ENCODE data around the gene CNEP1R1.
A peak's percentile ranks its signal among the peaks of the same experiment; 100 is the strongest.

The CNEP1R1 gene

DNA sequence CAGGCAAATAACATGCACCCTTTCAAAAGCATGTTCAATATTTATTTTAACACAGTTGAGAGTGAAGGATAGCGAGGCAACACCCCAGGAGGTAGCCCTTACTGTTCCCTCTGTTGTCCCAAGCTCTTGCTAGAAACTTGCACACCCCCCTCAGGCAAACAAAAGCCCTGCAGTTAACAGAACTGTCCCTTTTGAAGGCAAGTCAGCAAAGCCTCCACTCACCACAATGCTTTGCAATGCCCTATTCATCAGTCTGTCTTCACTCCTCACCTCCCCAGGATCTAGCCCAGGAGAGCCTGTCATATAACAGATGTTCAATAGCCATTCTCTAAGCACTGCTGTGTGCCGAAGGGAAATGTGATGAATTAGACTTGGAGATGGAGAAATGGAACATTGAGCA lies 3.5 kb upstream of the CNEP1R1 start:
- no peak for DNase-seq

DNA sequence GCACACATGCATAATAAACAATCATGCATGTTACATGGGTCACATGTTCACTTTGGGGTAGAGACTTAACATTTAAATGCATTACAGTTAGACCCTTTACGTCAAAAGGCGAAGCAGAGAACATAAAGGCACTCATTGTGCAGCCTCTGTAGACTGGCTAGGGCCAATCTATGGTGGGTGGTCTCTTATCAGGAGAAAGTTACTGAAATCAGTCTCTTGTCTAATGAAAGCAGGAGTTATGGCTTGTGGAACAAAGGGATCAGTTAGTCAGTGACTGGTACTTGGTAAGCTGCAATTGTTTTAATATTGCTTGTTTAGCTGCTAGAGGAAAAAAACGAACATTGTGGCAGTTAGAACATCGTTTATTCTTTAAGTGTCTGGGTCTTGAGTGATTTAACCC lies 1.4 kb upstream of the CNEP1R1 start:
- DNase-seq, result no peak

DNA sequence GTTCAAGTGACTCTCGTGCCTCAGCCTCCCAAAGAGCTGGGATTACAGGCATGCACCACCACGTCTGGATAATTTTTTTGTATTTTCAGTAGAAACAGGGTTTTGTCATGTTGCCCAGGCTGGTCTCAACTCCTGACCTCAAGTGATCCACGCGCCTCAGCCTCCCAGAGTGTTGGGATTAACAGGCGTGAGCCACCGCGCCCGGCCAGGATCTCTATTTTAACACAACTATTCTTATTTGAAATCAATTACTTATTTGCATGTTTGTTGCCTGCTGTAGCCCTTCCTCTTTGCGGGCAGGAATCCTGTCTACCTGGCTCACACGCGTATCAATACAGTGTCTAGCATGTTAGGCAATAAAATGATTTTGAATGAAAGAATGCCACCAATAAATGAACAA lies 818 bp upstream of the CNEP1R1 start:
- no peak for DNase-seq

DNA sequence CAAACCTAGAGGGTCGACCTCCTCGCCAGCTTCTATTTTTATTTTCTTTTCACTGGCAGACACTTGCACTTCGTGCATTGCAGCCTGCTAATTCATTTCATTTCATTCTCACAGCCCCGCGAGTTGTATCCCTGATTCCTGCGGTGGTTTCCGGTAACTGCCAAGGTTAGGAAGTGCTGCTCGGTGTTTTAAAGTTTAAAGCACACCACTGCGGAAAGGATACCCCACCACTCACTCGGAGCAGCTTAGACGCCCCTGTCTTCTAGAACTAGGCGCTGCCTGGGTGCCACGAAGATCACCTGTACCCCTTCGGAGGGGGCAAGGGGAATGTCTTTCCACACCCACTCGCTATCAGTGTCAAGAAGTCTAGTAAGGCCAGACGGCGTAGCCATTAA lies 509 bp downstream of the CNEP1R1 start:
- DNase-seq, result peak in 4 of 5 experiments; percentile 2 to 35 (median 14)

DNA sequence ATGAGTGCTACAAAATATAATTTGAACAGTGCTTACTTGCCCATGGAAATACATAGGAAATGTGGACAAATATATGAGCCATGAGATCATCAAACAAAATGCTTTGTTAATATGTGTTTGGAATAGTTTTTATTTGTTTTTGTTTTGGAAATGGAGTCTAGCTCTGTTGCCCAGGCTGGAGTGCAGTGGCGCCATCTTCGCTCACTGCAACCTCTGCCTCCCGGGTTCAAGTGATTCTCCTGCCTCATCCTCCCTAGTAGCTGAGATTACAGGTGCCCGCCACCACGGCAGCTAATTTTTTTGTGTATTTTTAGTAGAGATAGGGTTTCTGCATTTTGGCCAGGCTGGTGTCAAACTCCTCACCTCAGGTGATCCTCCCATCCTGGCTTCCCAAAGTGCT lies 2.8 kb downstream of the CNEP1R1 start:
- DNase-seq, result no peak

DNA sequence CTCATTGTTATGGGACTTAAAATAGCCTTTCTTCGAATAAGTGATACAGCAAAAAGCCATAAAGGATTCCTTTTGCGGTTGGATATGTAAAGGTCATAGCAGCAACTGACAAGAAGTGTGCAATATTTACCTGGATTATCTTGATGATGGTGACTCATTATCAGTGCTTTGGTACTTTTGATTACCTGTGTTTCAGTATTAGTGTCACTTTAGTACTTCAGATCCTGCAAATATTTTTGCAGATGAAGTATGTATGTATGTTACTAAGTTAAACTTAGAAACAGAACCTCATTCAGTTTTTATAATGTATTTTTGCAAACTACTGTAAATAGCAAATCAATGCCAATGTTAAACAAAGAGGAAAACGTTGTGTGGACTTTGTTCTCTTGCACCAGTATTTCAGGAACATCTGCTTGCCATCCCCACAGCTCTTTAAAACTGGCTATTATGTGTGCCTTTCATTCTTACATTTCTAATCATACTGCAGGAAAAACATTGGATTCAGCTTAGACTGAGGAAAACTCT lies 10.5 kb downstream of the CNEP1R1 start:
- no peak for DNase-seq

DNA sequence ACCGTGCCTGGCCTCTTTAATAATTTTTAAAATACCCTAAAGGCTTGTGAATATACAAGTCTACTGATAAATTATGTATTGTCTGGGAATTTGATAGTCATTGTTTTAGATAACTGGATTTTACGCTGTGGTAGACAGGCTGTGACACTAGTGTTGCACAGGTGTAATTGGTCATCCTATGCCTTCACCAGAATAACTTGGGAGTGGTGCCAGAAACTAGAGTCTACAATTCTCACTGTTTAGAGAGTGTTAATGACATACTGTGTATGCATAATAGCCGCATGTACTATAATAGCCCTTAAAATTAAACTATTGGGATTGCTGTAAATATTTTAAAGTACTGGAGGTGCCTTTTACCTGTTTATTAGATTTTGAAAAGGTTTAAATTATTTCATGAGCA lies 11.4 kb downstream of the CNEP1R1 start:
- DNase-seq, result no peak

DNA sequence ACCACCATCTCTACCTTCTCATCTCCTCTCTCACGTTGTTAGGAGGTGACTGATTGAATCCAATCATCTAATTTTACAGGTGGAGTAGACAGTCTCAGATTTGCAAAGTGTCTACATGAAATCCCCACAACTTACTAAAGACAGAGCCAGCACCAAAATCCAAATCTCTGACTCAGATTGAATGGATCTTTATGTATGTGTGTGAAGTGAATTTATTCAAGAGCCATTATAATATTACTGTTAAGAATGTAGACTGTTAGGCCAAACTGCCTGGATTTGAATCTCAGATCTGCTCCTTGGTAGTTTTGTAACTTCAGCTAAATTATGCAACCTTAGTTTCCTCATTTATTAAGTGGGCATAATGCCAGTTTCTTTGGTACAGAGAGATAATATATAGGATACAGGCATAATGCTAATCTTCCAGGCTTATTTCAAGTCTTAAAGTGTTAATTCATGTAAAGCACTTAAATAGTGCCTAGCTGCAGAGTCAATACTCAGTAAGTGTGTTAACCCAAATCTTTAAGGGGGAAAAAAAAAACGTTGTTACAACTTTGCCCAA lies 12.7 kb downstream of the CNEP1R1 start:
- no peak for DNase-seq

DNA sequence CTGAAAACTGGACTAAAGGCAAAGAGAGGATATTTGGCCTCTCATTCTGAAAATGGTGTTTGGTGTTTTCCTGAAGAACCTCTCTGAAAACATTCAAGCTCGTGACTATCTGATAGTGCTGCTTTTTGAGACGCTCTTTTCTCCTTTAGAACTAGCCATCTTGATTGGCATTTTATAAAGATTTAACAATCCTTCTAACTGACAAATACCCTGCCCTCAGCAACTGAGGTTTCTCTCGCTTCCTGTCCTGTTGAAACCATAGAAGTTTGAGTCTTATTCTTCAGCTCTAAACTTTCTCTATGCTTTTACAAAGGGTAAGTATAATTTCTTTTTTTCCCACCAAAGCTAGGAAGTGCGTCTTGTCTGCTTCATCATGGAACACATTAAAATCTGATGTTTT lies 13.3 kb downstream of the CNEP1R1 start:
- DNase-seq, result no peak

DNA sequence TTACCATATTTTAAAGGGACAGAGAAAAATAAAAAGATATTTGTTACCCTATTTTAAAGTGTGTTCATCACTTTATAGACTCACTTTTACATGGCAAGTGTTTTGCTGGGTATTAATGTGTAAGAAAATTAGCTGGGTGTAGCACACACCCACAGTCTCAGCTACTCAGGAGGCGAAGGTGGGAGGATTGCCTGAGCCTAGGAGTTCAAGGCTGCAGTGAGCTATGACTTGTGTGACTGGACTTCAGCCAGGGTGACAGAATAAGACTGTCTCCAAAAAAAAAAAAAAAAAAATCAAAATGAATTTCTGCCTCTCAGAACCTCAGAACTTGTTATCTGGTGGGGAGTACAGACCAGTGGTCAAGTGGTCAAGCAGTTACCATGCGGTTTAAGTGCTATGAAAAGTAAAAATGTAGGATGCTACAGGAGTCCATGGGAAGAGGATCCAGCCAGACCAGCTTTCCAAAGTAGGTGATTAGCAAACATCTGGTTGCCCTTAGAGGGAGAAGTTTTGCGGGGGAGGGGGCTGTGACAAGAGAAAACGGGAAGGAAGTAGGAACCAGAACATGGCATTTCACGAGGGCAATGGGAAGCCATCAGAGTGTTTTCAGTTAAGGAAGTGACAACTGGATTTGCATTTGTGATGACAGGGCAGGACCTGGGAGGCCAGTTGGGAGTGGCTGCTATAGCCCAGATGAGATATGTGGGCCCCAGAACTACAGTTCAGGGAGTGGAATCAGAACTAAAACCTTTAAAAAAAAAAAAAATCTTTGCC lies 13.9 kb downstream of the CNEP1R1 start:
- DNase-seq, result no peak

DNA sequence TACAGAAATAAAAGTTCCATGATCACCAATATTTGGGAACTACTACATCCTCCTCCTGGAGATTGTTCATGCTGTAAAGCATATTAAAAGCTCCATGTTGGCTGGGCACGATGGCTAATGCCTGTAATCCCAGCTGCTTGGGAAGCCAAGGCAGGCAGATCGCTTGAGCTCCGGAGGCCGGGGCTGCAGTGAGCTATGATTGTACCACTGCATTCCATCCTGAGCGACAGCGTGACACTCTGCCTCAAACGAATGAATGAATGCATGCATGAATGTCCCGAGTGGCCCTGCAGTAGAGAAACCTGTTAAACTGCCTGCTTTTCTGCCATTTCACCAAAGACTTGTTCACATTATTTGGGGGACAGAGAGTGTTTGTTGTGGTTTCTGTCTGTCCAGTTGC lies 15.0 kb downstream of the CNEP1R1 start:
- DNase-seq, result no peak

DNA sequence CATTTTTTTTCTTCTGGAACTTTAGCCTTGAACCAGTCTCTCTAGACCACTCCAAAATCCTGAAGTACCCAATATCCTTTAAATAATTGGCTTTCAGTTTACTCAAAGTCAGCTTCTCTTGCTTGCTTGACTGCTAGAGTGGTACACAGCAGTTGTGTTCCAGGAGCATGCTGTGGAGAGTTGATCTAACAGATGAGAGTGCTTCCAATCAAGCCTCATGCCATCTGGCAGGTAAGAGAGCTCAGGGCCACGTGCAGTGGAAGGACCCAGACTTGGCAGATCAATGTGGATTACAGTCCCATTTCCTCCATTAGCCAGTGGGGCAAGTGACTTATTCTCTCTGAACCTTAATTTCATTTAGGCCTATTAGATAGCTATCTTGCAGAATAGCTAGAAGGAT lies 15.7 kb downstream of the CNEP1R1 start:
- DNase-seq, result no peak

DNA sequence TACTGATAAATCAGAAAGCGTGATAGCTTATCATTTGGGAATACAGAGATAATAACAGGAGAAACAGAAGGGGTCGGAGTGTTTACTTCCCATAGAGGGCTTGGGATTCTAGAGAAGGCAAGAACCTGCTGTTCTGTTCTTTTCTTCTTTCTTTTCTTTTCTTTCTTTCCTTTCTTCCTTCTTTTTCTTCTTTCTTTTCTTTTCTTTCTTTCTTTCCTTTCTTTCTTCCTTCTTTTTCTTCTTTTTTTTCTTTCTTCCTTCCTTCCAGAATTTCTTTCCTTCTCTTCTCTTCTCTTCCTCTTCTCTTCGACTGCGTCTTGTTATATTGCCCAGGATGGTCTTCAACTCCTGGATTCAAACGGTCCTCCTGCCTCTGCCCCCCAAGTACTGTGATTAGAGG lies 18.3 kb downstream of the CNEP1R1 start:
- no peak for DNase-seq

DNA sequence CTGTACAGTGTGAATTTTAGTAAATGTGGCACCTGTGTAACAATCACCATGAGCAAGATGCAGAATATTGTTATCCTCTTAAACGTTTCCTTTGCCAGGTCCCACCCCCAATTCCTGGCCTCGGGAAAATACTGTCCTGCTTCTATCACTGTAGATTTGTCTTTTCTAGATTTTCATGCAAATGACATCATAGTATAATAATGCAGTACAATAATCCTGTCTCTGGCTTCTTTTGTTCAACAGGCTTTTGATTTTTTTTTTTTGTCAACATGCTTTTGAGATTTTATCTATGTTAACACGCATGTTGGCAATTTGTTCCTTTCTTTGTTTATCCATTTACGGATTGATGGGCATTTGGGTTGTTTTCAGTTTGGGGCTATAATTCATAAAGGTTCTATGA lies 20.4 kb downstream of the CNEP1R1 start:
- DNase-seq, result no peak

DNA sequence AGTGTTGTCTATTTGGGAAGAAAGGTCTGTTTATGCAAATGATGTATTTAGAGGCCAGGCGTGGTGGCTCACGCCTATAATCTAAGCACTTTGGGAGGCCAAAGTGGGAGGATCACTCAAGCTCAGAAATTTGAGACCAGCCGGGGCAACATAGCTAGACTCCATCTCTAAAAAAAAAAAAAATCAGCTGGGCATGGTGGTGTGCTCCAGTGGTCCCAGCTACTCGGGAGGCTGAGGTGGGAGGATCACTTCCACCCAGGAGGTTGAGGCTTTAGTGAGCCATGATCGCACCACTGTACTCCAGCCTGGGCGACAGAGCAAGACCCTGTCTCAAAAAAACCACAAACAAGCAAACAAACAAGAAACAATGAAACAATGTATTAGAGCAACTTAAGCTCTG lies 21.8 kb downstream of the CNEP1R1 start:
- DNase-seq, result no peak

DNA sequence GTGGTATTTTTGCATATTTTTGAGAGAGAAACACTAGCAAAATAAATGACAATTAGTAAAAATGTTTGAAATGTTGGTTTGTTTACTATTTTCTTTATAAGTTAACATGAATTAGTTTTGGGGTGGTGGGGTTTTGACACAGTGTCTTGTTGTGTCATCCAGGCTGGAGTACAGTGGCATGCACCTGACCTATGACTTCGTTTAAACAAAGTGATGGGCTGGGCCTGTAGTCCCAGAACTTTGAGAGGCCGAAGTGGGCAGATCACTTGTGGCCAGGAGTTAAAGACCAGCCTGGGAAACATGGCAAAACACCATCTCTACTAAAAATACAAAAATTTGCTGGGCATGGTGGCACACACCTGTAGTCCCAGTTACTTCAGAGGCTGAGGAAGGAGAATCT lies 22.8 kb downstream of the CNEP1R1 start:
- DNase-seq, result no peak

DNA sequence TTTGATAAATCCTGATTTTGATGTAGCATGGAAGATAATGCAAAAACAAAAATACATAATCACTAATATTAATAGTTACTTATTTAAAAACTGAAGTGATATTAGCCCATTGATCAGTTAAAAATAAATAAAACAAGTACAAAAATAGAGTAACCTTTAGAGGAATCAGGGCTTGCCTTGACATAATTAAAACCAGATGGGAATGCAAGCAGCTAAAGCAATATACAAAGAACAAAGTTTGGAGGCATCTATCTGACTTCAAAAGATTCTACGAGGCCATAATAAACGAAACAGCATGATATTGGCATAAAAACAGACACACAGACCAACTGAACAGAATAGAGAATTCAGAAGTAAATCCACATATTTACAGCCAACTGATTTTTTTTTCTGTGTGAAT lies 25.8 kb downstream of the CNEP1R1 start:
- DNase-seq, result no peak

DNA sequence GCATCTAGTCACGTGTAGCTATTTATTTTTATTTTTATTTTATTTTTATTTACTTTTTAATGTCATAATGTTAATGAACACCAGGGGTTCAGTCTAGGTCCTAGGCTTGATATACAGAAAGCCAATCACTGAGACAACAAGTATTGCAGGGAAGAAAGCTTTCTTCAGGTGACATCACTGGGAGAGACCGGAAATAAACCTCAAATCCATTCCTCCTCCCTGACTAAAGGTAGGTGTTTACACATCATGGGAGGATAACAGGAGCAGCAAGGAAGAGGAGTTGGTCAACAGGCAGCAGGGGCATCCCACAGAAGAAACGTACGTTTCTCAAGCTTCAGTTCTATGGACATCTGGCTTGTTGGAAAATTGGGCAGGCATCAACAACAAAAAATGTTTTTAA lies 31.2 kb downstream of the CNEP1R1 start:
- no peak for DNase-seq

DNA sequence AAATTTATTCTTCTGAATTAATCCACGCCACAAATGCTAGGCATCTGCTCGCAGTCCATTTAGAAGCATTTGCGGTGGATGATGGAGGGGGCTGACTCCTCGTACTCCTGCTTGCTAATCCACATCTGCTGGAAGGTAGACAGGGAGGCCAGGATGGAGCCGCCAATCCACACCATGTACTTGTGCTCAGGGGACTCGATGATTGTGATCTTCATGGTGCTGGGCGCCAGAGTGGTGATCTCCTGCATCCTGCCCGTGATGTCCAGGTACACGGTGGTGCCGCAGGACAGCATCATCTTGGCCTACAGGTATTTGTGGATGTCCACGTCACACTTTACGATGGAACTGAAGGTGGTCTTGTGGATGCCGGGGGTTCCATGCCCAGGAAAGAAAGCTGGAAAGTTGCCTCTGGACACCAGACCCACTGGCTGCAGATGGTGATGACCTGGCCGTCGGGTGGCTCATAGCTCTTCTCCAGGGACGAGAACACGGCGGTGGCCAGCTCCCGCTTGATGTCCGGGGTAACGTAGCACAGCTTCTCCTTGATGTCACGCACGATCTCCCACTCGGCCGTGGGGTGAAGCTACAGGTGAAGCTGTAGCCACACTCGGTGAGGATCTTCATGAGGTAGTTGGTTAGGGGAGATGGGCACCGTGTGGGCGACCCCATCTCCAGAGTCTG lies 33.2 kb downstream of the CNEP1R1 start:
- no peak for DNase-seq

DNA sequence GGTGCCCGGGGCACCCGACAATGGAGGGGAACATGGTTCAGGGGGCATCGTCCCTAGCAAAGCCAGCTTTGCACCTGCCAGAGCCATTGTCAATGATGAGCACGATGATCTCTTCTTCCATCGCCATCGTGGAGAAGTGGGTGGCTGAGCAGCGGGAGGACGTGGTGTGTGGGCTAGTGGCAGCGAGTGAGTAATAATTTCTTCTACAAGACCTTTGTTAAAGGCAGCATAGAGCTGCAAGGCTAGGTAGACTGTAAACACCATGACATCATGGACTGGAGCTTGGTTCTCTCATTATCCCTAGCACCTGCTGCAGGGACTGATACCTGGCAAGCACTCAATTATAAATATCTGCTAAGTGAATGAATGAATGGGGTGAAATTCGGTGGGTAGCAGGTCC lies 34.1 kb downstream of the CNEP1R1 start:
- no peak for DNase-seq

DNA sequence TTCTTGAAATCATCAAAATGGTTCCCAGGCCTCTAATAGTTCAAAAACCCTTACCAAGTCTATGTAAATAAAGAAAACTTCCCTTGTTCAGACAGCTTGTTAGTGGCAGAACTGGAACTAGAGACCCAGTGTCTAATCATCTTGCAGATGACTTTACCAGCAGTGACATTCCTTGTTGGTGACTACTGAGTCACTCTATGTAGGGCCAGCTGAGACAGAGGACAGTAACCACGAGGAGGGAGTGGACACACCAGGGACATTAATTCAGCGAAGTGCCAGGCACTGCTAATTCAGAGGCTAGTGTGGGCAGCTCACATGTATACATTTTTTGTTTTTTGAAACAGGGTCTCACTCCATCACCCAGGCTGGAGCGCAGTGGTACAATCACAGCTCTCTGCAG lies 34.6 kb downstream of the CNEP1R1 start:
- DNase-seq, result no peak

DNA sequence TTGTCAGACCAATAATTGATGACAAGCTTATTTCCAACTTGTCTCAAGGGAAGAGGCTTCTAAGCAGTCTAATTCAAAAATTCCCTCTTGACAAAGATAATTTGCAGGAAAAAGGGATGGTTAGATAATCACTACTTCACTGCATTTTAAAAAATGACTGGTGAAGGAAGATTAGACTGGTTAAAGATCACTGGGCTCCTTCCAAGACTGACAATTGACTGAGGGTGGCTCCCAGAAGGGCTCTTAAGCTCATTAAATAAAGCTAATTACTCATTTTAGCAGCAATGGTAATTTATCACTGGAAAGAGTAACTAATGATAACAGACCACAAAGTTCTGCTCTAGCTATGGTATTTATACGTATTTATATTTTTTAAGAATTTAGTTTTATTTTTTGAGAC lies 36.3 kb downstream of the CNEP1R1 start:
- DNase-seq, result no peak

DNA sequence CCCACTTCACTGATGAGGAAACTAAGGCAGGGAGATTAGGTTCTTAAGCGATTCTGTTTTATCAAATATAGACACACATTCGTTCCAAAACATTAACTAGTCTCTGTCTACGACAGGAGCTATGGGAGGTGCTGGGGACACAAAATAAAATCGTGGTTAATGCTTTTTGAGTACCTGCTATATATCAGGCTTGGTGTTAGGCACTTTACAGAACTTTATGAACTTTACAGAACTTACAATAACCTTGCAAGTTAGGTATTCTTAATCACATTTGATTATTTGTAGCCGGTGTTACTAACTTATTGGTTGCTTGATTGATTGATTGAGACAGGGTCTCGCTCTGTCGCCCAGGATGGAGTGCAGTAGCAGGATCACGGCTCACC lies 40.2 kb downstream of the CNEP1R1 start:
- no peak for DNase-seq

Measured in T-helper 2 cell (primary cell).